HCT116 (cell line): ENCODE results near the gene ZNF135. TPM values are rescaled to one million over a fixed set of nuclear protein-coding genes. Genes with fewer than 3 reads are reported as not detected.

Source experiments
- ATAC-seq: fragments of 200-7000 bp; cut with Tn5 transposase; 2 replicates; pipeline ENCODE4 v1.9.1; 2020; ENCODE audit warnings: mild to moderate bottlenecking, moderate library complexity
- BruUV-seq: library from RNA; stranded (reverse); fragments of 400-500 nt; replicated peaks from 2 replicates; lab custom pipeline; 2021; lab: Mats Ljungman, UMichigan
- CTCF ChIA-PET: fragments of 300-600 bp; sonication (Branson Sonifier 250); formaldehyde crosslinking; loops from one replicate; lab custom pipeline; 2021; ENCODE audit warnings: antibody characterized with exemption; lab: Charles Lee
- POLR2A ChIA-PET: fragments of 300-600, 350-600 bp; sonication (Branson Sonifier 250); formaldehyde crosslinking; loops from one replicate; lab custom pipeline; 2021; ENCODE audit warnings: antibody characterized with exemption; lab: Charles Lee
- RAD21 ChIA-PET, 2 experiments: fragments of 300-600 bp; sonication (Branson Sonifier 250); formaldehyde crosslinking; loops; one replicate each; lab custom pipeline; 2023; ENCODE audit warnings: low total read pairs in 2 of 2; ENCODE audit not compliant: uncharacterized antibody in 2 of 2, unreplicated experiment in 2 of 2, low non-redundant PET in 1 of 2; lab: Charles Lee
- DNase-seq: peaks from one replicate; pipeline ENCODE4 v3.0.0-alpha.2; 2010; ENCODE audit warnings: low read depth, low spot score
- H2AFZ ChIP-seq: fragments of 200-600 bp; shearing (Covaris generic), sonication (generic); 2 replicates; pipeline ENCODE4 v1.6.1; 2017; ENCODE audit warnings: low read depth, mixed run types, mixed read lengths, antibody characterized with exemption, low read length; ENCODE audit not compliant: poor library complexity, severe bottlenecking
- H3K27ac ChIP-seq: 2 replicates; pipeline ENCODE4 v1.5.1; 2012; ENCODE audit warnings: low read depth, low read length
- H3K27me3 ChIP-seq: fragments of 200-600 bp; sonication (generic); 2 replicates; pipeline ENCODE4 v1.6.1; 2016; ENCODE audit warnings: mixed run types, low read length, mixed read lengths; ENCODE audit not compliant: insufficient read depth
- H3K36me3 ChIP-seq, 2 experiments: fragments of 200-500 bp in 1 of 2; fragments of 200-600 bp in 1 of 2; sonication (Bioruptor generic) in 1 of 2; sonication (generic) in 1 of 2; 2 replicates each; pipeline versions ENCODE4 v1.5.1 to v1.6.1; 2014 to 2016; ENCODE audit warnings: low read length in 2 of 2, inconsistent platforms in 1 of 2, mixed read lengths in 1 of 2, mixed run types in 1 of 2; ENCODE audit not compliant: insufficient read depth in 2 of 2, control insufficient read depth in 1 of 2
- H3K4me1 ChIP-seq, 2 experiments: fragments of 200-600 bp in 1 of 2; sonication (generic) in 1 of 2; 2 replicates each; pipeline versions ENCODE4 v1.5.1 to v1.6.1; 2012 to 2017; ENCODE audit warnings: low read length in 2 of 2, inconsistent platforms in 1 of 2, mild to moderate bottlenecking in 1 of 2, mixed read lengths in 1 of 2, mixed run types in 1 of 2, moderate library complexity in 1 of 2; ENCODE audit not compliant: insufficient read depth in 2 of 2, control insufficient read depth in 1 of 2
- H3K4me2 ChIP-seq: fragments of 200-600 bp; sonication (generic); 2 replicates; pipeline ENCODE4 v1.6.1; 2017; ENCODE audit warnings: mixed run types, low read length, mixed read lengths
- H3K4me3 ChIP-seq, 2 experiments: fragments of 200-600 bp in 1 of 2; sonication (generic) in 1 of 2; replicated peaks in 1 of 2; 2 replicates each; pipeline ENCODE4 v1.5.1; 2011 to 2016; ENCODE audit warnings: low read length in 2 of 2, control low read depth in 1 of 2, low read depth in 1 of 2, mild to moderate bottlenecking in 1 of 2, mixed read lengths in 1 of 2, mixed run types in 1 of 2
- H3K79me2 ChIP-seq: fragments of 200-600 bp; sonication (generic); 2 replicates; pipeline ENCODE4 v1.6.1; 2017; ENCODE audit warnings: mild to moderate bottlenecking, mixed run types, low read length, moderate library complexity, mixed read lengths; ENCODE audit not compliant: insufficient read depth
- H3K9ac ChIP-seq: fragments of 200-600 bp; sonication (generic); 2 replicates; pipeline ENCODE4 v1.6.1; 2016; ENCODE audit warnings: low read length, mixed read lengths
- H3K9me2 ChIP-seq: fragments of 200-600 bp; sonication (generic), shearing (Covaris generic); 2 replicates; pipeline ENCODE4 v1.6.1; 2017; ENCODE audit warnings: mixed run types, mild to moderate bottlenecking, moderate library complexity; ENCODE audit not compliant: insufficient read depth
- H3K9me3 ChIP-seq, 2 experiments: fragments of 200-500 bp in 1 of 2; fragments of 200-600 bp in 1 of 2; sonication (Bioruptor generic) in 1 of 2; sonication (generic) in 1 of 2; 2 replicates each; pipeline ENCODE4 v1.6.1; 2014 to 2017; ENCODE audit warnings: low read length in 2 of 2, mixed read lengths in 2 of 2, inconsistent platforms in 1 of 2, low read depth in 1 of 2, mild to moderate bottlenecking in 1 of 2, mixed run types in 1 of 2, moderate library complexity in 1 of 2; ENCODE audit not compliant: control insufficient read depth in 1 of 2, insufficient read depth in 1 of 2
- H4K20me1 ChIP-seq: fragments of 200-600 bp; sonication (generic), shearing (Covaris generic); 2 replicates; pipeline ENCODE4 v1.6.1; 2017; ENCODE audit warnings: mixed run types, mild to moderate bottlenecking, moderate library complexity; ENCODE audit not compliant: insufficient read depth
- CBX3 ChIP-seq: IDR thresholded peaks from 2 replicates; pipeline ENCODE4 v1.6.1; 2012; ENCODE audit warnings: low read depth
- ELF1 ChIP-seq: IDR thresholded peaks from 2 replicates; pipeline ENCODE4 v1.6.1; 2012; ENCODE audit warnings: low read depth, borderline replicate concordance
- EZH2 ChIP-seq: fragments of 200-600 bp; sonication (generic); IDR thresholded peaks from 2 replicates; pipeline ENCODE4 v1.6.1; 2017; ENCODE audit warnings: antibody characterized with exemption, mixed run types
- EZH2phosphoT487 ChIP-seq: fragments of 200-600 bp; IDR thresholded peaks from 2 replicates; pipeline ENCODE4 v1.6.1; 2018; ENCODE audit warnings: antibody characterized with exemption, borderline replicate concordance
- FOSL1 ChIP-seq: IDR thresholded peaks from 2 replicates; pipeline ENCODE4 v1.6.1; 2012; ENCODE audit warnings: low read depth
- JUND ChIP-seq: IDR thresholded peaks from 2 replicates; pipeline ENCODE4 v1.6.1; 2012
- POLR2AphosphoS5 ChIP-seq: IDR thresholded peaks from 2 replicates; pipeline ENCODE4 v1.6.1; 2011; ENCODE audit warnings: mild to moderate bottlenecking, low read depth, low read length, moderate library complexity
- SIN3A ChIP-seq: IDR thresholded peaks from 2 replicates; pipeline ENCODE4 v1.6.1; 2012; ENCODE audit warnings: low read depth
- SRF ChIP-seq: IDR thresholded peaks from 2 replicates; pipeline ENCODE4 v1.6.1; 2012; ENCODE audit warnings: low read depth
- ZFX ChIP-seq: fragments of 450-650 bp; IDR thresholded peaks from 2 replicates; pipeline ENCODE4 v1.6.1; 2017
- ZNF274 ChIP-seq: fragments of 200-500 bp; sonication (Bioruptor generic); IDR thresholded peaks from 2 replicates; pipeline ENCODE4 v1.6.1; 2014; ENCODE audit warnings: mild to moderate bottlenecking, low read depth, low read length, inconsistent platforms
- intact Hi-C: fragments of 100-400 bp; cut with micrococcal nuclease; formaldehyde crosslinking; loops from 2 replicates; pipeline ENCODE4 v1.10.0; 2022
- total RNA-seq: library from RNA; stranded (reverse); gene quantifications from one replicate; pipeline ENCODE4 v1.2.1, GENCODE V29; 2021; ENCODE audit not compliant: unreplicated experiment
- TF ChIP-seq, protein P1 (sequence below): IDR thresholded peaks from 2 replicates; pipeline ENCODE4 v1.6.1; 2012
- TF ChIP-seq, protein P2 (sequence below): IDR thresholded peaks from 2 replicates; pipeline ENCODE4 v1.6.1; 2012

Gene ZNF135
- total RNA-seq, 1 experiment from 2014 or later, result not detected

DNA sequence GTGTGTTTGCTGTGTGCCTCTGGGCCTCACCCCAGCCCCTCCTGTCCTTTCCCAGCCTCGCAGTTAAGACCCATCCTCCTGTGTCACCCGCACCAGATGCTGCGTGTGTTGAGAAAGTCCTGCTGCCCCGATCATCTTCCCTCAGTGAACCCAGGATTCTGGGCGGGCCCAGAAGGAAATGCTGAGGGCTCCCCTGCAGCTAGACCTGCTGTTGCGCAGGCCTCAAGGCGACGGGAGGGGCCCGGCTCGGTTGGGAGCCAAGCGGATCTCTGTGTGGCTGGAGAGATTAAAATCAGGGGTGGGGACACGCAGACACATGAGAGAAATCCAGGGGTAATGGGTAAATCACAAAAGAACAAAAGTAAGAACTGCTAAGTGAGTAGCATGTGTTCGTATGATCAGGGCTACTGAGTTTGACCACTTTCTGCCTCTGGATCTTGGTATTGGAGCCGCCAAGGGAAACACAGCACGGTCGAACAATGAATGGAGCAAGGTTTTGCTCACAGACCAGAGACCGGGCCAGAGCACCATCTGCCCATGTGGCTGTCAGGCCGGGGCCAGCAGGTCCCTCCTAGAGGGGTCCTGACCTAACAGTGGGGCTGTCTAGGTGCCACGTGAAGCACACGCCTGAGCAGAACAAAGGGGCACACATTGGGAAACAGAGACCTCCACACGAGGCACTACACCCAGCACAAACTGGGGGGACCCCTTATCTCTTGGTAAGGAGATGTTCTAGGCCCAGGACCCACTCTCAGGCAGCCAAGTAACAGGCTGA is 18.1 kb upstream of the ZNF135 start:
- DNase-seq (no peak), ATAC-seq (no peak)
- H2AFZ ChIP-seq, result no peak overlapping the region
- H3K9me3 ChIP-seq, result peaks cover 0 to 10% of the 10 kb centered on the region in 2 experiments; a peak in 2 of 4 replicates
- no peak overlapping the region for H3K9ac ChIP-seq
- H3K4me3 ChIP-seq, result no peak overlapping the region
- H3K36me3 ChIP-seq, result no peaks in the 10 kb centered on the region
- ChIA-PET CTCF (no interaction called here), RAD21 (no interaction called here), POLR2A (no interaction called here)
- H3K79me2 ChIP-seq, result no peaks in the 10 kb centered on the region
- H3K27ac ChIP-seq, result no peak overlapping the region
- no peaks in the 10 kb centered on the region for H4K20me1 ChIP-seq
- no peak for TF ChIP-seq ZNF274
- TF ChIP-seq, protein P1, sequence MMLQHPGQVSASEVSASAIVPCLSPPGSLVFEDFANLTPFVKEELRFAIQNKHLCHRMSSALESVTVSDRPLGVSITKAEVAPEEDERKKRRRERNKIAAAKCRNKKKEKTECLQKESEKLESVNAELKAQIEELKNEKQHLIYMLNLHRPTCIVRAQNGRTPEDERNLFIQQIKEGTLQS, result no peak
- TF ChIP-seq ELF1, result no peak
- TF ChIP-seq, protein P2, sequence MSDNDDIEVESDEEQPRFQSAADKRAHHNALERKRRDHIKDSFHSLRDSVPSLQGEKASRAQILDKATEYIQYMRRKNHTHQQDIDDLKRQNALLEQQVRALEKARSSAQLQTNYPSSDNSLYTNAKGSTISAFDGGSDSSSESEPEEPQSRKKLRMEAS, result no peak
- TF ChIP-seq ZFX, result no peak
- TF ChIP-seq FOSL1, result no peak
- TF ChIP-seq POLR2AphosphoS5, result no peak
- no peak for TF ChIP-seq EZH2phosphoT487
- no peak for TF ChIP-seq JUND
- no peak for TF ChIP-seq SRF
- no peak for TF ChIP-seq CBX3
- no peak for TF ChIP-seq SIN3A
- TF ChIP-seq EZH2, result no peak
- BruUV-seq, result no TSS peak
- no peaks in the 10 kb centered on the region for H3K4me1 ChIP-seq
- intact Hi-C loops, result no loop called here
- no peaks in the 10 kb centered on the region for H3K9me2 ChIP-seq
- no peak overlapping the region for H3K4me2 ChIP-seq
- H3K27me3 ChIP-seq, result no peaks in the 10 kb centered on the region
